Muscle of back (tissue), 11 donors: ENCODE results near the gene ORM2. TPM values are rescaled to one million over a fixed set of nuclear protein-coding genes. Genes with fewer than 3 reads are reported as not detected.

Experiments used
- DNase-seq, 3 donors: peaks; one replicate each; pipeline versions ENCODE4 v3.0.0 to v3.0.0-alpha.2; 2013
- polyA plus RNA-seq, 10 donors: library from polyadenylated mRNA; unstranded; fragments of 120-200 nt; gene quantifications; one replicate each; pipeline ENCODE4 v1.2.1, GENCODE V29; 2013; ENCODE audit not compliant: insufficient read length in 10 of 10

The ORM2 gene
- polyA plus RNA-seq, 10 donors = 0.21 TPM; not detected in 9

- DNase-seq = no peak
These were observed 18.7 kb downstream of the ORM2 start for GRCh38 chr9:114348261-114348905.

GRCh38 chr9:114348906-114349482 is 19.3 kb downstream of the ORM2 start:
- DNase-seq = peak in 1 of 3 donors; percentile 94

- DNase-seq = no peak
These were observed 20.2 kb downstream of the ORM2 start for GRCh38 chr9:114349713-114350480.

- DNase-seq = no peak
These were observed 21.1 kb downstream of the ORM2 start for GRCh38 chr9:114350636-114351401.

GRCh38 chr9:114351932-114352331 is 22.3 kb downstream of the ORM2 start:
- DNase-seq = no peak

- no peak for DNase-seq
These were observed 26.2 kb downstream of the ORM2 start for GRCh38 chr9:114355821-114356220.

- DNase-seq = no peak
These were observed 27.1 kb downstream of the ORM2 start for GRCh38 chr9:114356792-114357191.

- no peak for DNase-seq
These were observed 27.7 kb downstream of the ORM2 start for GRCh38 chr9:114357360-114357759.

GRCh38 chr9:114357911-114358328 is 28.3 kb downstream of the ORM2 start:
- no peak for DNase-seq

- DNase-seq = no peak
These were observed 30.1 kb downstream of the ORM2 start for GRCh38 chr9:114359801-114360200.

GRCh38 chr9:114361542-114361941 is 31.9 kb downstream of the ORM2 start:
- DNase-seq = no peak

- DNase-seq = no peak
These were observed 32.7 kb downstream of the ORM2 start for GRCh38 chr9:114362394-114362793.

GRCh38 chr9:114363424-114363823 is 33.8 kb downstream of the ORM2 start:
- DNase-seq = no peak

- peak in 1 of 3 donors; percentile 74 for DNase-seq
These were observed 34.7 kb downstream of the ORM2 start for GRCh38 chr9:114364134-114365041.

GRCh38 chr9:114365194-114365593 is 35.5 kb downstream of the ORM2 start:
- no peak for DNase-seq

- peak in 1 of 3 donors; percentile 87 for DNase-seq
These were observed 36.9 kb downstream of the ORM2 start for GRCh38 chr9:114366334-114367128.

GRCh38 chr9:114367366-114367765 is 37.7 kb downstream of the ORM2 start:
- no peak for DNase-seq

- DNase-seq = no peak
These were observed 38.3 kb downstream of the ORM2 start for GRCh38 chr9:114367772-114368569.
